Measurements from ENCODE around the gene FAM185A. TPM values are rescaled to one million over a fixed set of nuclear protein-coding genes. Genes with fewer than 3 reads are reported as not detected.

FAM185A gene
- total RNA-seq, 4 donors from 2014 or later = 11.5 to 20.7 (median 14.6) TPM

GRCh38 chr7:102806613-102807012, 57.8 kb downstream of the FAM185A start:
- no peak for DNase-seq (ENCODE audit: low spot score in 2 of 2)
- WGBS, 2 donors = 82 to 84% methylated on average over 7 of the region's 7 CpGs
- no peak overlapping the region for H3K4me3 ChIP-seq (ENCODE audit: low read depth, poor library complexity, severe bottlenecking)
- intact Hi-C loops (cut with DNase I; ENCODE audit: low total_unique reads) = no loop called here
- TF ChIP-seq CTCF (IDR thresholded peaks at IDR 0.05) (no peak), POLR2A (IDR thresholded peaks at IDR 0.05) (no peak)

- intact Hi-C loops (cut with DNase I; ENCODE audit: low total_unique reads) = no loop called here
- H3K4me3 ChIP-seq (ENCODE audit: low read depth, poor library complexity, severe bottlenecking) = no peak overlapping the region
- no peak for TF ChIP-seq POLR2A (IDR thresholded peaks at IDR 0.05)
- TF ChIP-seq CTCF (IDR thresholded peaks at IDR 0.05) = no peak
- no peak for DNase-seq (ENCODE audit: low spot score in 2 of 2)
Measured at GRCh38 chr7:102810916-102811315, 62.1 kb downstream of the FAM185A start.

GRCh38 chr7:102811942-102812678, 63.3 kb downstream of the FAM185A start:
- no peak overlapping the region for H3K4me3 ChIP-seq (ENCODE audit: low read depth, poor library complexity, severe bottlenecking)
- WGBS, 2 donors = 60% methylated on average over 8 of the region's 8 CpGs
- DNase-seq (ENCODE audit: low spot score in 2 of 2) = no peak
- TF ChIP-seq POLR2A (IDR thresholded peaks at IDR 0.05) (no peak), CTCF (IDR thresholded peaks at IDR 0.05) (no peak)
- intact Hi-C loops (cut with DNase I; ENCODE audit: low total_unique reads) = no loop called here

GRCh38 chr7:102813191-102814024, 64.6 kb downstream of the FAM185A start:
- no peak for DNase-seq (ENCODE audit: low spot score in 2 of 2)
- no peak overlapping the region for H3K4me3 ChIP-seq (ENCODE audit: low read depth, poor library complexity, severe bottlenecking)
- TF ChIP-seq POLR2A (IDR thresholded peaks at IDR 0.05) (no peak), CTCF (IDR thresholded peaks at IDR 0.05) (no peak)
- intact Hi-C loops (cut with DNase I; ENCODE audit: low total_unique reads) = no loop called here
- WGBS, 2 donors = 75 to 82% methylated on average over 2 of the region's 2 CpGs

GRCh38 chr7:102814025-102814471, 65.2 kb downstream of the FAM185A start:
- DNase-seq (ENCODE audit: low spot score in 2 of 2) = no peak
- no peak overlapping the region for H3K4me3 ChIP-seq (ENCODE audit: low read depth, poor library complexity, severe bottlenecking)
- WGBS, 2 donors = 84 to 89% methylated on average over 4 of the region's 4 CpGs
- intact Hi-C loops (cut with DNase I; ENCODE audit: low total_unique reads) = no loop called here
- no peak for TF ChIP-seq POLR2A (IDR thresholded peaks at IDR 0.05)
- TF ChIP-seq CTCF (IDR thresholded peaks at IDR 0.05) = no peak
